ENCODE measurements around the gene NAV3. TPM values are rescaled to one million over a fixed set of nuclear protein-coding genes. Genes with fewer than 3 reads are reported as not detected.

Gene NAV3
- total RNA-seq, 1 experiment from 2014 or later, result 6.8 TPM

DNA sequence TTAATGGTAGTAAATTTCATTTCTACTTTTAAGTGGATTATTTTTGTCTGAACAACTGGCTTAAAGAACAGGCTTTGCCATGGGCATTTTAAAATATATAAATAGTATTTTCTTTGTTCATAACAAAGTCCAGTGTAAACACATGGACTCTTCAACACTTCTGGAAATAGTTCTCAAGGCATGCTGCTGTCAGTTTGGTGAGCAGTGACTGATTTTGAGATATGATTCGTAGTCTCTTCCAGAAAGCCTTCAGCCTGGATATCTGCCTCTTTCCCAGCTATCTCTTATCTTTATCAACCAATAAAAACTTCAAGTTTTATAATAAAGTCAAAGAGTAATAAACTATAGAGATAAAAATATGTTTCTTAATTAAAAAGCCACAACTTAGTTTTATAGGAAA is 110.7 kb downstream of the NAV3 start:
- Histone ChIP-seq H3K4me3 (ENCODE audit: low read length) (peak overlapping the region; percentile 56), H3K27ac (ENCODE audit: low read length) (peak overlapping the region; percentile 68), H3K9ac (ENCODE audit: low read length) (peak overlapping the region; percentile 27), H3F3A (ENCODE audit: low read length, unreplicated experiment) (peaks cover 11% of the 10 kb centered on the region), H3K27me3 (ENCODE audit: low read length) (no peaks in the 10 kb centered on the region), H3K4me2 (ENCODE audit: low read length) (peak overlapping the region; percentile 75), H3K79me2 (ENCODE audit: low read length) (peaks cover 4% of the 10 kb centered on the region; the same call in 1 of the 2 replicates), H3K4me1 (ENCODE audit: insufficient read depth, low read length) (peaks cover 49% of the 10 kb centered on the region), H3K9me2 (replicated peaks; ENCODE audit: low read length) (no peaks in the 10 kb centered on the region), H3K9me3 (ENCODE audit: low read length) (no peaks in the 10 kb centered on the region), H4K20me1 (ENCODE audit: low read length) (no peaks in the 10 kb centered on the region), H2AFZ (ENCODE audit: low read length) (no peak overlapping the region), H3K36me3 (ENCODE audit: low read depth, low read length) (no peaks in the 10 kb centered on the region)
- DNase-seq, result no peak
- TF ChIP-seq EZH2 (IDR thresholded peaks at IDR 0.05; ENCODE audit: low read length, unreplicated experiment) (no peak), EZH2phosphoT487 (IDR thresholded peaks at IDR 0.05; ENCODE audit: borderline replicate concordance, low read length) (no peak), CTCF (conservative IDR thresholded peaks at IDR 0.05; ENCODE audit: low read depth, low read length) (no peak)
- intact Hi-C loops (cut with micrococcal nuclease), result loop anchor here (5.0 to 10.0 kb wide), 4 partner anchors 56 to 887 kb away; no protein-coding TSS in a partner anchor
- ChIA-PET POLR2A (ENCODE audit: unreplicated experiment) (no interaction called here), CTCF (no interaction called here)
- BruUV-seq (replicated peaks), result no TSS peak
- ATAC-seq, result no peak

GRCh38 chr12:77943466-77943865 is 112.8 kb downstream of the NAV3 start:
- no peaks in the 10 kb centered on the region for H3K9me2 ChIP-seq (replicated peaks; ENCODE audit: low read length)
- DNase-seq, result peak; percentile 84
- peaks cover 11% of the 10 kb centered on the region for H3F3A ChIP-seq (ENCODE audit: low read length, unreplicated experiment)
- H3K79me2 ChIP-seq (ENCODE audit: low read length), result peaks cover 4% of the 10 kb centered on the region; the same call in 1 of the 2 replicates
- H2AFZ ChIP-seq (ENCODE audit: low read length), result no peak overlapping the region
- peak; percentile 27; the same call in 1 of the 2 replicates for ATAC-seq
- TF ChIP-seq EZH2phosphoT487 (IDR thresholded peaks at IDR 0.05; ENCODE audit: borderline replicate concordance, low read length), result no peak
- no peak for TF ChIP-seq CTCF (conservative IDR thresholded peaks at IDR 0.05; ENCODE audit: low read depth, low read length)
- TF ChIP-seq EZH2 (IDR thresholded peaks at IDR 0.05; ENCODE audit: low read length, unreplicated experiment), result no peak
- H3K4me3 ChIP-seq (ENCODE audit: low read length), result peak overlapping the region; percentile 22; the same call in 1 of the 2 replicates
- peak overlapping the region; percentile 43 for H3K4me2 ChIP-seq (ENCODE audit: low read length)
- no TSS peak for BruUV-seq (replicated peaks)
- H3K36me3 ChIP-seq (ENCODE audit: low read depth, low read length), result no peaks in the 10 kb centered on the region
- no peak overlapping the region for H3K9ac ChIP-seq (ENCODE audit: low read length)
- H3K27ac ChIP-seq (ENCODE audit: low read length), result peak overlapping the region; percentile 63
- H4K20me1 ChIP-seq (ENCODE audit: low read length), result no peaks in the 10 kb centered on the region
- intact Hi-C loops (cut with micrococcal nuclease), result loop anchor here (5.0 to 10.0 kb wide), 4 partner anchors 54 to 889 kb away; no protein-coding TSS in a partner anchor
- ChIA-PET POLR2A (ENCODE audit: unreplicated experiment) (no interaction called here), CTCF (no interaction called here)
- no peaks in the 10 kb centered on the region for H3K9me3 ChIP-seq (ENCODE audit: low read length)
- peaks cover 66% of the 10 kb centered on the region for H3K4me1 ChIP-seq (ENCODE audit: insufficient read depth, low read length)
- H3K27me3 ChIP-seq (ENCODE audit: low read length), result no peaks in the 10 kb centered on the region

- ChIA-PET CTCF (no interaction called here), POLR2A (ENCODE audit: unreplicated experiment) (interaction anchor here (0.7 kb wide), 2 partner anchors 18 to 979 kb away, joined by 3 to 7 read pairs; no protein-coding TSS in a partner anchor)
- H3K4me3 ChIP-seq (ENCODE audit: low read length), result no peak overlapping the region
- no peak for ATAC-seq
- TF ChIP-seq EZH2phosphoT487 (IDR thresholded peaks at IDR 0.05; ENCODE audit: borderline replicate concordance, low read length), result no peak
- TF ChIP-seq CTCF (conservative IDR thresholded peaks at IDR 0.05; ENCODE audit: low read depth, low read length), result no peak
- no peak for TF ChIP-seq EZH2 (IDR thresholded peaks at IDR 0.05; ENCODE audit: low read length, unreplicated experiment)
- no peaks in the 10 kb centered on the region for H3K27me3 ChIP-seq (ENCODE audit: low read length)
- no peak overlapping the region for H3K27ac ChIP-seq (ENCODE audit: low read length)
- no peaks in the 10 kb centered on the region for H4K20me1 ChIP-seq (ENCODE audit: low read length)
- H3K79me2 ChIP-seq (ENCODE audit: low read length), result peaks cover 4% of the 10 kb centered on the region; the same call in 1 of the 2 replicates
- intact Hi-C loops (cut with micrococcal nuclease), result loop anchor here (10.0 kb wide), 1 partner anchor 892 kb away; no protein-coding TSS in a partner anchor
- peak overlapping the region; percentile 47 for H3K4me2 ChIP-seq (ENCODE audit: low read length)
- H3K9me3 ChIP-seq (ENCODE audit: low read length), result no peaks in the 10 kb centered on the region
- H3K9ac ChIP-seq (ENCODE audit: low read length), result no peak overlapping the region
- no peaks in the 10 kb centered on the region for H3F3A ChIP-seq (ENCODE audit: low read length, unreplicated experiment)
- DNase-seq, result no peak
- peaks cover 42% of the 10 kb centered on the region for H3K4me1 ChIP-seq (ENCODE audit: insufficient read depth, low read length)
- H3K36me3 ChIP-seq (ENCODE audit: low read depth, low read length), result no peaks in the 10 kb centered on the region
- H3K9me2 ChIP-seq (replicated peaks; ENCODE audit: low read length), result no peaks in the 10 kb centered on the region
- H2AFZ ChIP-seq (ENCODE audit: low read length), result no peak overlapping the region
- no TSS peak for BruUV-seq (replicated peaks)
Measured at GRCh38 chr12:77946541-77947061, 115.9 kb downstream of the NAV3 start.

Data from PC-3 (cell line).